B cell (primary cell): ENCODE measurements around the gene PLEKHN1. TPM values are rescaled to one million over a fixed set of nuclear protein-coding genes. Genes with fewer than 3 reads are reported as not detected.

Experiments
- ATAC-seq: fragments of 200-7000 bp; cut with Tn5 transposase; one replicate; pipeline ENCODE4 v1.10.0; 2021; ENCODE audit warnings: low read depth, mild to moderate bottlenecking, moderate number of reproducible peaks, moderate library complexity
- CTCF ChIA-PET: fragments of 350-600 bp; sonication (Branson Sonifier 250); formaldehyde crosslinking; loops from one replicate; lab custom pipeline; 2021; ENCODE audit warnings: antibody characterized with exemption, inconsistent platforms; lab: Charles Lee
- POLR2A ChIA-PET: fragments of 350-600 bp; sonication (Branson Sonifier 250); formaldehyde crosslinking; loops from one replicate; lab custom pipeline; 2021; ENCODE audit warnings: antibody characterized with exemption; lab: Charles Lee
- DNase-seq: peaks from one replicate; pipeline ENCODE4 v3.0.0; 2013
- H2AFZ ChIP-seq: 2 replicates; pipeline ENCODE4 v1.6.1; 2012; ENCODE audit warnings: mild to moderate bottlenecking, low read depth, low read length; ENCODE audit not compliant: insufficient read depth, poor library complexity, severe bottlenecking
- H3K27ac ChIP-seq, 2 donors: 1 replicate in 1 of 2; 2 replicates in 1 of 2; pipeline ENCODE4 v1.5.1; 2012 to 2013; ENCODE audit warnings: low read length in 2 of 2, mild to moderate bottlenecking in 2 of 2, moderate library complexity in 1 of 2
- H3K27me3 ChIP-seq, 4 experiments: fragments of 200-600 bp in 1 of 4; sonication (generic) in 1 of 4; replicated peaks in 1 of 4; 1 replicate in 2 of 4; 2 replicates in 2 of 4; pipeline versions ENCODE4 v1.6.1 to v1.7.0; 2013 to 2016; ENCODE audit warnings: low read length in 3 of 4, mild to moderate bottlenecking in 2 of 4, mixed read lengths in 1 of 4, moderate library complexity in 1 of 4; ENCODE audit not compliant: insufficient read depth in 4 of 4, control insufficient read depth in 3 of 4; ENCODE audit errors: control extremely low read depth in 1 of 4
- H3K36me3 ChIP-seq, 2 experiments: replicated peaks in 1 of 2; 1 replicate in 1 of 2; 2 replicates in 1 of 2; pipeline versions ENCODE4 v1.6.1 to v1.7.1; 2013; ENCODE audit warnings: low read length in 1 of 2; ENCODE audit not compliant: insufficient read depth in 2 of 2, control insufficient read depth in 1 of 2; ENCODE audit errors: control extremely low read depth in 1 of 2, extremely low read depth in 1 of 2
- H3K4me1 ChIP-seq, 2 donors: fragments of 200-600 bp in 1 of 2; sonication (generic) in 1 of 2; 1 replicate in 1 of 2; 2 replicates in 1 of 2; pipeline versions ENCODE4 v1.5.1 to v1.6.1; 2013 to 2017; ENCODE audit warnings: low read length in 2 of 2; ENCODE audit not compliant: control insufficient read depth in 2 of 2, insufficient read depth in 2 of 2
- H3K4me2 ChIP-seq: replicated peaks from 2 replicates; pipeline ENCODE3; 2012; ENCODE audit warnings: mild to moderate bottlenecking, low read depth, low read length; ENCODE audit not compliant: poor library complexity, severe bottlenecking
- H3K4me3 ChIP-seq, 5 experiments: fragments of 200-600 bp in 1 of 5; sonication (generic) in 1 of 5; 1 replicate in 3 of 5; 2 replicates in 2 of 5; pipeline versions ENCODE4 v1.5.1 to v1.7.0; 2011 to 2016; ENCODE audit warnings: low read length in 4 of 5, mild to moderate bottlenecking in 4 of 5, low read depth in 2 of 5, control low read depth in 1 of 5, moderate library complexity in 1 of 5; ENCODE audit not compliant: insufficient read depth in 1 of 5; ENCODE audit errors: control extremely low read depth in 1 of 5, extremely low read depth in 1 of 5
- H3K79me2 ChIP-seq: fragments of 200-600 bp; sonication (generic); one replicate; pipeline ENCODE4 v1.6.0; 2016; ENCODE audit warnings: low read length; ENCODE audit not compliant: control insufficient read depth, insufficient read depth
- H3K9ac ChIP-seq: fragments of 200-600 bp; sonication (generic); 2 replicates; pipeline ENCODE4 v1.6.1; 2017; ENCODE audit warnings: mild to moderate bottlenecking, low read length, moderate library complexity
- H3K9me3 ChIP-seq, 3 donors: one replicate each; pipeline versions ENCODE4 v1.6.1 to v1.7.1; 2013; ENCODE audit warnings: low read length in 2 of 3; ENCODE audit not compliant: control insufficient read depth in 2 of 3, insufficient read depth in 1 of 3; ENCODE audit errors: control extremely low read depth in 1 of 3
- H4K20me1 ChIP-seq: 2 replicates; pipeline ENCODE4 v1.6.0; 2012; ENCODE audit warnings: mild to moderate bottlenecking, low read length; ENCODE audit not compliant: insufficient read depth, control insufficient read depth, poor library complexity, severe bottlenecking
- H3K27ac Mint-ChIP-seq: one replicate; pipeline ENCODE4 v1.8.0; 2021; ENCODE audit warnings: mixed read lengths
- H3K27me3 Mint-ChIP-seq: one replicate; pipeline ENCODE4 v1.8.0; 2021; ENCODE audit warnings: mixed read lengths
- H3K4me1 Mint-ChIP-seq: one replicate; pipeline ENCODE4 v1.8.0; 2021; ENCODE audit warnings: mixed read lengths
- H3K4me3 Mint-ChIP-seq: one replicate; pipeline ENCODE4 v1.8.0; 2021; ENCODE audit warnings: mixed read lengths
- H3K9me3 Mint-ChIP-seq: one replicate; pipeline ENCODE4 v1.8.0; 2022; ENCODE audit warnings: mixed read lengths; ENCODE audit not compliant: insufficient read depth
- CTCF ChIP-seq: fragments of 200-600 bp; IDR thresholded peaks from one replicate; pipeline ENCODE4 v1.8.0; 2022; ENCODE audit warnings: antibody characterized with exemption, mild to moderate bottlenecking
- EZH2 ChIP-seq: IDR thresholded peaks from 2 replicates; pipeline ENCODE4 v1.6.1; 2012; ENCODE audit warnings: borderline replicate concordance, low read depth, mild to moderate bottlenecking, moderate library complexity, low read length; ENCODE audit not compliant: insufficient read depth, poor library complexity, severe bottlenecking
- WGBS: methylation state at CpG from one replicate; pipeline ENCODE4 v1.1.5; 2013; ENCODE audit warnings: missing lambda C conversion rate; ENCODE audit not compliant: insufficient coverage; 5-methylcytosine and 5-hydroxymethylcytosine counted together
- intact Hi-C: fragments of 100-400 bp; cut with micrococcal nuclease; formaldehyde crosslinking; loops from one replicate; pipeline ENCODE4 v1.10.0; 2022
- polyA plus RNA-seq: library from polyadenylated mRNA; depleted of rRNA; stranded (reverse); fragments of >200 nt; gene quantifications from 2 replicates; pipeline ENCODE4 v1.2.3, GENCODE V29; 2012
- total RNA-seq, 2 donors: library from RNA; stranded (reverse); fragments of 120-200 nt in 1 of 2; gene quantifications; 1 replicate in 1 of 2; 2 replicates in 1 of 2; pipeline versions ENCODE4 v1.2.3 to v1.2.4, GENCODE V29; 2013 to 2022

PLEKHN1 gene
- total and polyA plus RNA-seq, 2 donors (not counting 1 experiment from before 2014, with no cell fraction given): 0.36 to 1.1 TPM

GRCh38 chr1:995665-996633 lies 29.7 kb downstream of the PLEKHN1 start:
- H3K9me3 Mint-ChIP-seq: no peaks in the 10 kb centered on the region

More at GRCh38 chr1:995665-996633, 29.7 kb downstream of the PLEKHN1 start:
- intact Hi-C loops: no loop called here
- H3K27ac ChIP-seq: no peak overlapping the region
- H3K4me3 Mint-ChIP-seq: no peak overlapping the region
- no peak overlapping the region for H3K27ac Mint-ChIP-seq
- H3K9me3 ChIP-seq: peaks cover 0 to 33% (median 3%) of the 10 kb centered on the region in 3 donors
- DNase-seq: no peak
- no peaks in the 10 kb centered on the region for H3K36me3 ChIP-seq
- peaks cover 10% of the 10 kb centered on the region for H3K4me1 Mint-ChIP-seq
- TF ChIP-seq EZH2 (no peak), CTCF (no peak)
- no peaks in the 10 kb centered on the region for H4K20me1 ChIP-seq
- WGBS: 37% methylated on average over 18 of the region's 30 CpGs
- no peak overlapping the region for H2AFZ ChIP-seq
- ATAC-seq: no peak
- peaks cover 32% of the 10 kb centered on the region for H3K27me3 Mint-ChIP-seq
- ChIA-PET POLR2A (no interaction called here), CTCF (interaction anchor here (1.5 kb wide), 1 partner anchor 11 kb away, joined by 6 read pairs; no protein-coding TSS in a partner anchor)
- peaks cover 0 to 61% (median 18%) of the 10 kb centered on the region in 4 experiments for H3K27me3 ChIP-seq
- no peak overlapping the region for H3K4me3 ChIP-seq
- no peak overlapping the region for H3K9ac ChIP-seq
- no peaks in the 10 kb centered on the region for H3K79me2 ChIP-seq
- peaks cover 22 to 29% of the 10 kb centered on the region in 2 donors for H3K4me1 ChIP-seq
- H3K4me2 ChIP-seq: no peak overlapping the region
